Activated naive CD8-positive, alpha-beta T cell treated with anti-CD3 and anti-CD28 coated beads for 36 hours (primary cell): ENCODE measurements around the gene GCLC. TPM values are rescaled to one million over a fixed set of nuclear protein-coding genes. Genes with fewer than 3 reads are reported as not detected.
"Not testable (repeated sequence)": the region's sequence is repeated elsewhere in the genome, so short reads cannot be mapped to it uniquely, and the experiment has no call there.

ENCODE experiments used
- DNase-seq: peaks from one replicate; pipeline ENCODE4 v3.0.0; 2021
- H3K27ac Mint-ChIP-seq: one replicate; pipeline ENCODE4 v1.8.0; 2022; ENCODE audit warnings: mild to moderate bottlenecking, moderate library complexity, mixed read lengths
- H3K27me3 Mint-ChIP-seq: one replicate; pipeline ENCODE4 v1.8.0; 2022; ENCODE audit warnings: mild to moderate bottlenecking, mixed read lengths
- H3K36me3 Mint-ChIP-seq: one replicate; pipeline ENCODE4 v1.8.0; 2021; ENCODE audit warnings: mild to moderate bottlenecking, mixed read lengths
- H3K4me1 Mint-ChIP-seq: one replicate; pipeline ENCODE4 v1.8.0; 2021; ENCODE audit warnings: mixed read lengths
- H3K4me3 Mint-ChIP-seq: one replicate; pipeline ENCODE4 v1.8.0; 2022; ENCODE audit warnings: mild to moderate bottlenecking, moderate library complexity, mixed read lengths
- H3K9me3 Mint-ChIP-seq: one replicate; pipeline ENCODE4 v1.8.0; 2022; ENCODE audit warnings: mixed read lengths
- total RNA-seq, 2 experiments: library from RNA; stranded (reverse); gene quantifications; one replicate each; pipeline ENCODE4 v1.2.3, GENCODE V29; 2021

GCLC gene
- total RNA-seq, 2 experiments from 2014 or later, result 25.3 to 29.6 TPM

DNA sequence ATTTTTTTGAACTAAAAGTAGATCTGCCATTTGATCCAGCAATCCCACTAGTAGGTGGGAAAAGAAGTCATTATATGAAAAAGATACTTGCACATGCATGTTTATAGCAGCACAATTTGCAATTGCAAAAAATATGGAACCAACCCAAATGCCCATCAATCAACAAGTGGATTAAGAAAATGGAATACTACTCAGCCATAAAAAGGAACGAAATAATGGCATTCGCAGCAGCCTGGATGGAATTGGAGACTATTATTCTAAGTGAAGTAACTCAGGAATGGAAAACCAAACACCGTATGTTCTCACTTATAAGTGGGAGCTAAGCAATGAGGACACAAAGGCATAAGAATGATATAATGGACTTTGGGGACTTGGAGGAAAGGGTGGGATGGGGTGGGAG is 27.5 kb upstream of the GCLC start:
- H3K4me3 Mint-ChIP-seq, H3K4me1 Mint-ChIP-seq, H3K27ac Mint-ChIP-seq, H3K9me3 Mint-ChIP-seq, H3K27me3 Mint-ChIP-seq, DNase-seq, H3K36me3 Mint-ChIP-seq: not testable (repeated sequence)

DNA sequence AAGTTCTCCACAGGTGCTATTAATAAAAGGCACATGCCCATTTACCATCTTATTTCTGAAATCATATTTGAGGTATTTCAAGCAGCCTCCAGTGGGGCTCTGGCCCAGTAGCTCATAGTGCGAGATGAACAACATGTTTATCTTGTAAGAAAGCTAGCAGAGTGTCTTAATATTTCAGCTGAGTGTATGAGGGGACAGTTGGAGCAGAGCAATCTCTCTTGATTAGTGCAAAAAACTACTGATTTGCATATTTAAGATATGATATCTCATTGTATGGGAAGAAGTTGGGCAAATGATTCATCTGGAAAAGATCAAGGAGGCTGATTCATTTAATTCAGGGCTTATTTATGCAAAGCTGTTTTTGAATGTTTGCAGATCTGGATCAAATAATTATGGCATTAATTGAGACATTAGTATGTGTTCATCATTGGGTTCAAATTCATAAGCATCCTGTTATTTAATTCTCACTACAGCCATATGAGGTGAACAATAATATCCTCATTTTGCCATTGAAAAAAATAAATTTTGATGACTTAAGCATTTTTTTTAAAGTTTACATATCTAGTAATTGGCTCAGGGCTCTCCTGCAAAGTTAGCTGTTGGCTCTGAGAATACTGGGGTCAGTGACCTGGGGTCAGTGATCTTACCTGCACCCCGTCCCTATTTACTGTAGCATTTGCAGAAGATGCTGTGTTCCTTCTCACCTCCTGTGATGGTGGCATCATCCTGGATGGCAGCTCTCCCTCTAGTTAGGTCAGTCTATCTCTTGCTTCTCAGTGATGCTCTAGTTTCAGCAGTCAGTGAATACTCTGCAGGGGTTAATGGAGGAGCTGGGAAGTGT is 24.1 kb upstream of the GCLC start:
- no peak overlapping the region for H3K27ac Mint-ChIP-seq
- no peaks in the 10 kb centered on the region for H3K4me1 Mint-ChIP-seq
- H3K4me3 Mint-ChIP-seq, result no peak overlapping the region
- H3K36me3 Mint-ChIP-seq, result no peaks in the 10 kb centered on the region
- no peak for DNase-seq
- H3K9me3 Mint-ChIP-seq, result no peaks in the 10 kb centered on the region
- peaks cover 18% of the 10 kb centered on the region for H3K27me3 Mint-ChIP-seq

DNA sequence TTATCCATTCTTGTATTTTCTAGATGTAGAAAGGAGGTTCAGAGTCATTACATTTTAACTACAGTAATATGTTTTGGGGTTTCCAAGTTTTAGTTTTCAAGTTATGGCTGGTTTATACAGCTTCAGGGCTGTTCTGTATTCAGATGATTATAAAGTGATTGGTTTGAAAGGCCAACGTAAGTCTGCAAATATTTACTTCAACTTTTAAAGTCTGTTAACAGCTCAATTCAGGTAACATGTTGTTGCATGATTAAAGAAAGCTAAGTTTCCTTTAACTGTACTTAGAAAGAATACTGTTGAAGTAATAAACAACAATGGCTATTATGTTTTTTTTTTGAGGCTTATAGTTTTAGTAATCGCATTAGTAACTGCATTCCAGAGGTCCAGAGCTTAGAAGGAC is 22.8 kb upstream of the GCLC start:
- no peaks in the 10 kb centered on the region for H3K36me3 Mint-ChIP-seq
- no peak overlapping the region for H3K27ac Mint-ChIP-seq

DNA sequence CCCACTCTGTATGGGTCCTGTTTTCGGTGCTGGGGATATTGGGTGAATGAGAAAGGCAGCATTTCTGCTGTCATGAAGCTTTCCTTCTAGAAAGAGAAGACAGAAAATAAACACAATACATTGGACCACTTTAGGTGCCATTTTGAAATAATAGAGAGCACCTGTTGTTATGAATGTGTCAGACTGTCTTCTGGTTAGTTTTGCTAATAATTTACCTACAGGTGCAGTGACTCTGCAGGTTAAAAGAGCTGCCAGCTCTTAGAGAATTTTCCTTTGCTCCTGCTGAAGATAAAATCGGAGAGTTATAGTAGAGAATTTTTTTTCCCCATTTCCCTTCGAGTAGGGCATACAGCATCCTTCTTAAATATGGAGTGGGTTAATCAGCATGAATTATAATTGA is 21.9 kb upstream of the GCLC start:
- Mint-ChIP-seq H3K4me1 (no peaks in the 10 kb centered on the region), H3K36me3 (no peaks in the 10 kb centered on the region), H3K27me3 (peaks cover 15% of the 10 kb centered on the region), H3K9me3 (peaks cover 1% of the 10 kb centered on the region), H3K27ac (no peak overlapping the region), H3K4me3 (no peak overlapping the region)
- no peak for DNase-seq

More for the DNA sequence above, 22.8 kb upstream of the GCLC start:
- Mint-ChIP-seq H3K4me1 (no peaks in the 10 kb centered on the region), H3K27me3 (peaks cover 15% of the 10 kb centered on the region), H3K9me3 (no peaks in the 10 kb centered on the region), H3K4me3 (no peak overlapping the region)
- no peak for DNase-seq

DNA sequence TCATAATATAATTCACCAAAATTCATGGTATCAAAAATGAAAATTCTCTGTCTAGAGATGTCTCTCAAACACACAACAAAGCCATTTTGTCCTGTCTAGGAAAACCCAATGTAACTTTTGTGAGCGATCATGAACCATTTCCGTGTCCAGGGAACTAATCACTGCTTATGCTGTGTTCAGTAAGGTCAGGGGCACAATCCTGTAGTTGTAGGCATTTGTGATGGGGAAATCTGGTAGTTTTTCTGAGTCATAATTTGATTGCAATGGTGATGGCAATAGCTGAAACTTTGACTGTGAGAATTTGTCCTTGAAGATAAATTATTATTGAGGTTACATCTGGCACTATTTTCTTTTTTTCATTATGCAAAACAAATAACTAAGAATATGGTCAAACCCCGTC is 21.0 kb upstream of the GCLC start:
- Mint-ChIP-seq H3K27me3 (peaks cover 15% of the 10 kb centered on the region), H3K4me3 (no peak overlapping the region), H3K36me3 (no peaks in the 10 kb centered on the region), H3K4me1 (no peaks in the 10 kb centered on the region), H3K27ac (no peak overlapping the region), H3K9me3 (peaks cover 3% of the 10 kb centered on the region)
- no peak for DNase-seq

DNA sequence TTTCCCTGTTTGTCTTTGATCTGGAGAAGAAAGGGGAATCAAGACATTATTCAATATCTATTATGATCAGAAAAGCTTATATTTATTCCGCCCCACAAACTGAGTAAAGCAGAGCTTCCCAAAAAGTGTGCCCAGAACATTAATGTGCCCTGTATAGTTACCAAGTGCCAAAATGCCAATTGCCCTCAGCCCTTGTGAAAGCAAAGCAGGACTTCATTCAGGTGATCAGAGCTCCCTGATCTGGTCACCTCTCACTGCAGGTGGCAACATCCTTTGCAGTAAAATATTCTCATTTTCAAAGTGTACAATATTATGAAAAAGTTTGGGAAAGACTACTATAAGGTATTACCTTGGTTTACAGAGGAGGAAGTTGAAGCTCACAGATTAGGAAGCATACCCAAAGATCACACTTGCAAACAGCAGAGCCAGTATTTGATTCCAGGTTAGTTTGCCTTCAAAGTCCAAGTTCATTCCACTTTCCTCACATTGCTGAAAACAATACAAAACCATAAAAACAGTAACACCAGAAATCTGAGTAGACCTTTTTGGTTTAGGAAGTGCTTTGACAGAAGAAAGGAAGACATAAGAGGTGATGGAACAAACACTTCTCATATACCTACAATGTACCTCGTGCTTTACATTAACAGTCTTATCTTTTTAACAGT is 19.6 kb upstream of the GCLC start:
- Mint-ChIP-seq H3K9me3 (peaks cover 5% of the 10 kb centered on the region), H3K27me3 (peaks cover 15% of the 10 kb centered on the region), H3K27ac (no peak overlapping the region)

DNA sequence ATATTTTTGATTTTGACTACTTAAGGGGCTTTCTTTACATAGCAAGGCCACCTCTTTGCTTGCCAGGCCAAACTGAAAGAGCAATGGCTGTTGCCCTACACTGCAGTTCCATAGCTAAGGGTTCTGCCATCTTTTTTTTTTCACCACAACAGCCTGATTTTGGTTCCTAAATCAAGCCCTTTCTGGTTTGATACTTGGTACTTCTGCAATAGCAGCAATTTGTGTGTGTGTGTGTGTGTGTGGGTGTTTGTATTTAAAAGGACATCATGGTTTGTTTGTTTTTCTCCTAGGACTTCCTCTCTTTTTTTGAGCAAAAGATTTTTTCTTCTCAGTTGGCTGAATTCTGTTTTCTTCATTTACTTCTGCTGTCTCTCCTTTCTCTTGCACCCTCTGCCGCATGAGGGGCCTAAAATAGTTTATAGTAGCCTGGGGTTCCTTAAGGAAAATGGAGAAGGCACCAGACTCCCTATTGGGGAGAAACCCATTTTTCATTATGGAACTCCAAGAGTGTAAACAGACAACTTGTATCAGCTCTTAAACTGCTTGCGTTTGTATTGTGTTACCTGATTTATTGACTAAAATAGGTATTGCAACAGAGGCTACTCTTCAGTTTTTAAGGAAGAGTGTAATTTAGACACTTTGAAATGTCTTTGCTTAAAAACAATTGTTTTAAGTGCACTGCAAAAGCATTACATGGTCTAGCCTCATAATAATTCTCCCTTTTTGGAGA is 12.2 kb upstream of the GCLC start:
- H3K4me1 Mint-ChIP-seq, result no peaks in the 10 kb centered on the region
- no peak overlapping the region for H3K27ac Mint-ChIP-seq
- peaks cover 11% of the 10 kb centered on the region for H3K9me3 Mint-ChIP-seq
- H3K27me3 Mint-ChIP-seq, result no peaks in the 10 kb centered on the region
- H3K36me3 Mint-ChIP-seq, result no peaks in the 10 kb centered on the region
- no peak overlapping the region for H3K4me3 Mint-ChIP-seq
- DNase-seq, result no peak

More for the DNA sequence above, 19.6 kb upstream of the GCLC start:
- Mint-ChIP-seq H3K4me1 (no peaks in the 10 kb centered on the region), H3K36me3 (no peaks in the 10 kb centered on the region), H3K4me3 (no peak overlapping the region)
- no peak for DNase-seq

DNA sequence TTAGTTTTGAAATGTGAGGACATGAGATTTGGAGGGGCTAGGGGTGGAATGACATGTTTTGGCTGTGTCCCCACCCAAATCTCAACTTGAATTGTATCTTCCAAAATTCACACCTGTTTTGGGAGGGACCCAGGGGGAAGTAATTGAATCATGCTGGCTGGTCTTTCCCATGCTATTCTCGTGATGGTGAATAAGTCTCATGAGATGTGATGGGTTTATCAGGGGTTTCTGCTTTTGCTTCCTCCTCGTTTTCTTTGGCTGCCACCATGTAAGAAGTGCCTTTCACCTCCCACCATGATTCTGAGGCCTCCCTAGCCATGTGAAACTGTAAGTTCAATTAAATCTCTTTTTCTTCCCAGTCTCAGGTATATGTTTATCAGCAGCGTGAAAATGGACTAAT is 8.7 kb upstream of the GCLC start:
- not testable (repeated sequence) for H3K4me1 Mint-ChIP-seq, H3K27ac Mint-ChIP-seq, H3K36me3 Mint-ChIP-seq, H3K4me3 Mint-ChIP-seq, DNase-seq, H3K27me3 Mint-ChIP-seq, H3K9me3 Mint-ChIP-seq

DNA sequence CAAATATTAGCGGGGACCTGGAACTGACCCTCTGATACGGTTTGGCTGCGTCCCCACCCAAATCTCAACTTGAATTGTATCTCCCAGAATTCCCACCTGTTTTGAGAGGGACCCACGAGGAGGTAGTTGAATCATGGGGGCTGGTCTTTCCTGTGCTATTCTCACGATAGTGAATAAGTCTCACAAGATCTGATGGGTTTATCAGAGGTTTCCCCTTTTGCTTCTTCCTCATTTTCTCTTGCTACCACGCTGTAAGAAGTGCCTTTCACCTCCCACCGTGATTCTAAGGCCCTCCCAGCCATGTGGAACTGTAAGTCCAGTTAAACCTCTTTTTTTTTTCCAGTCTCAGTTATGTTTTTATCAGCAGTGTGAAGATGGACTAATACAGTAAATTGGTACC is 6.8 kb upstream of the GCLC start:
- H3K4me3 Mint-ChIP-seq, H3K9me3 Mint-ChIP-seq, H3K36me3 Mint-ChIP-seq, H3K27me3 Mint-ChIP-seq, DNase-seq, H3K27ac Mint-ChIP-seq: not testable (repeated sequence)
- peaks cover 17% of the 10 kb centered on the region for H3K4me1 Mint-ChIP-seq

DNA sequence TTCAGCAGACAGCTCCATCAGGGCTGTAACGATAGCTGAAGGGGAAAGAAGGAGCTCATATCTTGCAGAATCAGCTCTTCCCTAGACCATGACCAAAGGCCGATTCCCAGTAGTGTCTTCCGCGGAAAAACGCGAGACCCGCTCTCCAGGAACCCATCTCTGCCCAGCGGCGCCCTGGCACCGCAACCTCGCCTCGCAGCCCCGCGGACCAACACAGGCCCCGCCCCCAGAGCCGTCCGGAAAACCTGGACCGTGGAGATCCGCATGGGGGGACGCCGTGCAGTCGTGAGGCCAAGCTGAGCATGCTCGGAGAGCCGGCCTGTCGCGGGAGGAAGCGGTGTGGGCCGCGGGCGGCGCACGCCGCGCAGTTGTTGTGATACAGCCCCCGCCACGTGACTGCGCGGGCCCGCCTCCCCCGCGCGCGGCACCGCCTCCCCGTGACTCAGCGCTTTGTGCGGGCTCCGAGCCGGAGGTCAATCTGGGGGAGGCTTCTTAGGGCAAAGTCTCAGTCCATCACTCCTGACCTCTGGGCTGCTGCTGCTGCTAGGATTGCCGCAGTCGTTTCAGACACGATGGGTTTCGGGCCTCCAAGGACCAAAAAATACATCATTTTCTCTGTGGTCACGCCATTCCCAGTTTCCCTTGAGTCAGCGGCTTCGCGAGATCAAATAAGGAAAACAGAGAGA is 3.1 kb upstream of the GCLC start:
- Mint-ChIP-seq H3K4me1 (peaks cover 42% of the 10 kb centered on the region), H3K27me3 (peaks cover 3% of the 10 kb centered on the region), H3K9me3 (peaks cover 2% of the 10 kb centered on the region), H3K27ac (peak overlapping the region; percentile 39), H3K4me3 (peak overlapping the region; percentile 80), H3K36me3 (no peaks in the 10 kb centered on the region)
- DNase-seq, result peak; percentile 94

DNA sequence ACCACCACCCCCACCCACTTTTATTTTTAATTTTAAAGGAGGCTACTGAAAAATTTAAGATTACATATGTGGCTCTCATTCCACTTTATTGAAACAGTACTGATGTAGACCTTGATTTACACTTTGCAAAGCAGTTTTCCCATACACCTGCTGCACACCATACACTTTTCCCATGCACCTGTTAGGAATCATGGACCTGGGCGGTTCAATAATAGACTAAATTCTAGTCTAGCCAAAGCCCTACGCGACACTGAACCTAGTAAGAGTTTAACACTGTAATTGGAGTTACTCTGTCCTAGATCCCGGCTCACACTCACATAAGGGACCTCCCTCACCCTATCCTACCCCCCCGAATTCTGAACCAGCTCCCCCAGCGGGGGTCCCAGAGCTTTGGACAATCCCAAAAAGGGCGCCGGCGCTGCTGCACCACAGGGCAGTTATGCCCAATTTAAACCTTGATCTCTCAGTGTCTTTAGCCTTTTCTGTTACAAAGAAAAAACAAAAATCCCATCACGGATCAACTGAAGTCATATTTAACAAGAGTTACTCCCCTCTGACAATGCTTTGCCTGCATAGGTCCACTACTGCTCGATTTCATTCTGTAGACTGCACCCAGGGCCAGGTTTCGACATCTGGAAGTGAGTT is 2.4 kb upstream of the GCLC start:
- Mint-ChIP-seq H3K27me3 (peaks cover 3% of the 10 kb centered on the region), H3K9me3 (peaks cover 2% of the 10 kb centered on the region), H3K4me1 (peaks cover 47% of the 10 kb centered on the region), H3K4me3 (peak overlapping the region; percentile 80), H3K27ac (peak overlapping the region; percentile 39), H3K36me3 (peaks cover 1% of the 10 kb centered on the region)
- no peak for DNase-seq

DNA sequence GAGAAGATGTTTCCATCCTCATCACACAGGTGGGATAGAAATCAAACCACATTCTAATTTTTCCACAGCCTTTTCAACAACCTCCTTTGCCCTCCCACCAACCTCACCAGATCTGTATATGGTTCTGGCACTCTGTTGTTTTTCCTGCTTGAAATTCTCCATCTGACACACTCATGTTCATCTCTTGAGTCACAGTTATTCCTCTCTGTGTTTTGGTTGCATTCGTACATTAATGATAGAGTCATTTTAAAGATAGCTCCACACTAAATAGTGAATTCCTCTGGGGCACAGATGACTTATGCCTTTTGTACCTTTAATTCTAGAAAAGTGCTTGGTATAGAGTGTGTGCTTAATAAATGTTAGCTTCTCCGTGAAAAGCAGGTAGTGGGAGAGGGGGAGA is 1.4 kb upstream of the GCLC start:
- no peak overlapping the region for H3K4me3 Mint-ChIP-seq
- peaks cover 3% of the 10 kb centered on the region for H3K27me3 Mint-ChIP-seq
- H3K9me3 Mint-ChIP-seq, result no peaks in the 10 kb centered on the region
- DNase-seq, result no peak
- H3K36me3 Mint-ChIP-seq, result peaks cover 7% of the 10 kb centered on the region
- peaks cover 43% of the 10 kb centered on the region for H3K4me1 Mint-ChIP-seq
- no peak overlapping the region for H3K27ac Mint-ChIP-seq

DNA sequence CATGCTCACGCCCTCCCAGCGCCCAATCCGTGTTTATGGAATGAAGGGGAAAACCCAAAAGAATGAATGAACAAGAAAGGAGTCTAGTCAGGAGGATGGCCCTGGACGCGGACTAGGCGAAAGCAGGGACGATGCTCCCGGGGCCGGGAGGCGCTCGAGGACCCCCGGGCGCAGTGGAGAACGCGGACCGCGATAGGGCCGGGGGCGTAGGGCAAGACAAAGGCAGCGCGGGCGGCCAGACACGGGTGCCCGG is 758 bp downstream of the GCLC start:
- H3K27me3 Mint-ChIP-seq, result peaks cover 3% of the 10 kb centered on the region
- peaks cover 49% of the 10 kb centered on the region for H3K4me1 Mint-ChIP-seq
- peak overlapping the region; percentile 97 for H3K4me3 Mint-ChIP-seq
- peak overlapping the region; percentile 89 for H3K27ac Mint-ChIP-seq
- H3K9me3 Mint-ChIP-seq, result no peaks in the 10 kb centered on the region
- DNase-seq, result no peak
- H3K36me3 Mint-ChIP-seq, result peaks cover 20% of the 10 kb centered on the region

DNA sequence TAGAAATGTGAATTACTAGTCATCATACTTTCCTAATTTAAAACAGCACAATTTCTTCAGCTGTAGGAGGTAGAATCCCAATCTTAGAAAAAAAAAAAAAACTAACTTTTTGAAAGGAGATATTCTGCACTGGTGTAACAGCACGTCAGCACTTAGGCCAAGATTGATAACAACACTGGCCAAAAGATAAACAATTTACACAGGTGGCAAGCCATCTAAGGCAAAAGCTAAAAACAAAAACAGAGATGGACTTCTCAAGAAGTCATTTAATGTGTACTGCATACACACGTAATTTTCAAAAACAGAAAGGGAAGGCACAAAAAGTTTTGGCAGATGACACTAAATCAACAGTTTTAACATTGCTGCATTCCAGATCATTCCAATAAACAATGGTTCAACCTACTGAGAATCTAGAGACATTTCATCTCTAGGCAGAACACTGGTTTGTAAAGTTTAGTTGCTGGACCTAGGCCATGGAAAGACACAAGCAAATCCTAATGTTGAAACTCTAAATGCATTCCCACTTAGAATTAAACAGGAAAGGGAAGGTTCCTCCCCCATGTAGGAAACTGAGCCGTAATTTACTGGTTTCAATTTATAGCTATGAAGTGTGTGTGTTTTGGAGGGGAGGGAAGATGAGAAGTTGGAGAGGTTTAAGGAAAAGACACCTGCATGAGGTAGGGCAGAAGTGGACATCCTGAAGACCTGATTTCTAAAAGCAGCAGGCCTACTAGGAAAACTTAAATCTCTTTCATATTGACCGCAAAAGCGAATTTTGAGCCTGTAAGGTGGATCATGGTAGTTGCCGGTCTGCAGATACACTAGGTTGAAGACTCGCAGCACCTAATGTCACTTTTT is 1.3 kb downstream of the GCLC start:
- H3K27ac Mint-ChIP-seq, result peak overlapping the region; percentile 89
- H3K27me3 Mint-ChIP-seq, result peaks cover 3% of the 10 kb centered on the region
- peaks cover 20% of the 10 kb centered on the region for H3K36me3 Mint-ChIP-seq
- DNase-seq, result no peak
- H3K4me3 Mint-ChIP-seq, result peak overlapping the region; percentile 97
- H3K4me1 Mint-ChIP-seq, result peaks cover 49% of the 10 kb centered on the region
- H3K9me3 Mint-ChIP-seq, result no peaks in the 10 kb centered on the region
